Measurements from ENCODE around the gene RPL27. TPM values are rescaled to one million over a fixed set of nuclear protein-coding genes. Genes with fewer than 3 reads are reported as not detected.

Gene RPL27
- total RNA-seq, 1 donor from 2014 or later, result 1,032 TPM

DNA sequence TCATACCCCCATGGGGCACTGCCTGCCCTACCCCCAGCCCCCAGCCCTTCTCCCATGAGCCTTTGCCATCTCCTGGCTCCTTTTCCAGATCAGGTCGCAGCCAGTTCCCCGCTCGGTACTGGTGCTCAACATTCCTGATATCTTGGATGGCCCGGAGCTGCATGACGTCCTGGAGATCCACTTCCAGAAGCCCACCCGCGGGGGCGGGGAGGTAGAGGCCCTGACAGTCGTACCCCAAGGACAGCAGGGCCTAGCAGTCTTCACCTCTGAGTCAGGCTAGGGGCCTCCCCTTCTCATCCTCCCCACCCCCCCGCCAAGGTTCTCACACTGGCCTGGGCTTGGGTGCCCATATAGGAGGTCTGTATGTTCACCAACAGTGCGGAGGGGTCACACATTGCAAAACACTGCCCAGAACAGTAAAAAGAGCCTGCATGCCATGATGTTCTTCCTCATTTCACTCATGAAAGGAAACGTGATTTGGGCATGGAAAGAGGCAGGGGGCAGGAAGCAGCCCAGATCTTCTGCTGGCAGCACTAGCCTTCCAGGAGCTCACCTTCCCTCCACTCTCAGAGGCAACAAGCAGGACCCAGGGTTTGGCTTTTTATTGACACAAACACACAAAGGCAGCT is 15.9 kb downstream of the RPL27 start:
- Histone ChIP-seq H4K20me1 (ENCODE audit: insufficient read depth, low read length) (peaks cover 32% of the 10 kb centered on the region), H3K4me2 (ENCODE audit: low read length) (no peak overlapping the region), H3K4me3 (ENCODE audit: insufficient read depth, low read depth, low read length) (no peak overlapping the region), H3K9me3 (ENCODE audit: insufficient read depth, low read depth, low read length) (no peaks in the 10 kb centered on the region), H3K27me3 (ENCODE audit: insufficient read depth, low read length) (no peaks in the 10 kb centered on the region), H3K79me2 (ENCODE audit: insufficient read depth, low read length) (peaks cover 14% of the 10 kb centered on the region), H2AFZ (ENCODE audit: low read depth, low read length) (no peak overlapping the region), H3K9ac (ENCODE audit: low read length) (no peak overlapping the region), H3K36me3 (ENCODE audit: insufficient read depth, low read length) (peaks cover 8% of the 10 kb centered on the region), H3K4me1 (ENCODE audit: insufficient read depth, low read length) (peaks cover 5% of the 10 kb centered on the region), H3K27ac (ENCODE audit: low read depth, low read length) (no peak overlapping the region)
- TF ChIP-seq CTCF (IDR thresholded peaks at IDR 0.05; ENCODE audit: insufficient read depth, low read depth, low read length) (no peak), EZH2 (IDR thresholded peaks at IDR 0.05; ENCODE audit: insufficient read depth, low read length) (no peak)
- Mint-ChIP-seq H3K27ac (ENCODE audit: unreplicated experiment) (peak overlapping the region; percentile 66), H3K9me3 (ENCODE audit: unreplicated experiment) (no peaks in the 10 kb centered on the region), H3K4me3 (ENCODE audit: unreplicated experiment) (peak overlapping the region; percentile 34), H3K4me1 (ENCODE audit: low read depth, unreplicated experiment) (peaks cover 44% of the 10 kb centered on the region), H3K36me3 (ENCODE audit: low read depth, unreplicated experiment) (peaks cover 14% of the 10 kb centered on the region), H3K27me3 (ENCODE audit: low read depth, unreplicated experiment) (no peaks in the 10 kb centered on the region)
- no peak for FAIRE-seq
- DNase-seq (ENCODE audit: low read depth), result no peak

DNA sequence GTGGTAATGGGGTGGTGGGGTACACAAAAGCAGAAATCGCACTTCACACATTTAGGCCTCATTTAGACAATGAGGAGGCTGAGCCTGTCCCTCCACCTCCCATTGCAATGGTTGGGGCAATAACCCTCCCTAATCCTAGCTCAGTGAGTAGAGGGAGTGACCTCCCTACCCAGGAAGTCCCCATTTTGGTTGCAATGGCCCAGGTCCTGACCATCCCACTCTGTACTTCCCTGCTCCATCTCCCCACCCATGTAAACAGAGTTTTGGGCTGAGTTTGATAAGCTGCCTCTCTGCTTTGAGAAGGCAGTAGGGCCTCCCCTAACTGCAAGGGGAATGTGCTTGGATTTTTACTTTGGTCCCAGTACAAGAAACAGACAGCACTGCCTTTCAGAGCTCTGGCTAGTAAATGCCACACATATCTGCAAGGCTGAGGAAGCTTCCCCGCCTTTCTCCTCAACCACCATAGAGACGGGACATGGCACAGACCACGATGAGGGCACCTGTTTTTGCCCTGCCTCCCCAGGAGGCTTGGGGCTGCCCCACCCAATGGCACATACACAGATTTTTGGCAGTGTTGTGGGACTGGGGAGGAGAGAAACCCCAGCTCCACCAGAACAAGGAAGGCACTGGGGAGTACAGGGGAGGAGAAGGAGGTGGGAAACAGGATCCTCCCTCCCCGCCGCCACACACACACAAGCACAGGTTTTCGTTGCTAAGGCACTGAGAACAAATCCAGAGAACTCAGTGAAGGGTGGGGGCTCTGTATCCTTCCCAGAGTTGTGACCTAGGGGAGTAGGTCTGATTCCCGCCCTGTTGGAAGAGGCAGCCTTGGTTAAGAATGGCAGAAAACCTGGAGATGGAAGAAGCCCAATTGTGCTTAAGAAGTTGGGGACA is 16.7 kb downstream of the RPL27 start:
- Histone ChIP-seq H3K36me3 (ENCODE audit: insufficient read depth, low read length) (peaks cover 8% of the 10 kb centered on the region), H3K27me3 (ENCODE audit: insufficient read depth, low read length) (no peaks in the 10 kb centered on the region), H3K27ac (ENCODE audit: low read depth, low read length) (no peak overlapping the region), H4K20me1 (ENCODE audit: insufficient read depth, low read length) (peaks cover 32% of the 10 kb centered on the region), H3K4me1 (ENCODE audit: insufficient read depth, low read length) (peaks cover 10% of the 10 kb centered on the region), H3K9ac (ENCODE audit: low read length) (no peak overlapping the region), H3K9me3 (ENCODE audit: insufficient read depth, low read depth, low read length) (no peaks in the 10 kb centered on the region), H3K4me2 (ENCODE audit: low read length) (no peak overlapping the region), H2AFZ (ENCODE audit: low read depth, low read length) (no peak overlapping the region), H3K79me2 (ENCODE audit: insufficient read depth, low read length) (peaks cover 21% of the 10 kb centered on the region), H3K4me3 (ENCODE audit: insufficient read depth, low read depth, low read length) (no peak overlapping the region)
- TF ChIP-seq CTCF (IDR thresholded peaks at IDR 0.05; ENCODE audit: insufficient read depth, low read depth, low read length) (no peak), EZH2 (IDR thresholded peaks at IDR 0.05; ENCODE audit: insufficient read depth, low read length) (no peak)
- FAIRE-seq (no peak), DNase-seq (ENCODE audit: low read depth) (no peak)
- peaks cover 51% of the 10 kb centered on the region for H3K4me1 Mint-ChIP-seq (ENCODE audit: low read depth, unreplicated experiment)
- peak overlapping the region; percentile 27 for H3K4me3 Mint-ChIP-seq (ENCODE audit: unreplicated experiment)
- H3K27me3 Mint-ChIP-seq (ENCODE audit: low read depth, unreplicated experiment), result no peaks in the 10 kb centered on the region
- H3K36me3 Mint-ChIP-seq (ENCODE audit: low read depth, unreplicated experiment), result peaks cover 14% of the 10 kb centered on the region
- H3K27ac Mint-ChIP-seq (ENCODE audit: unreplicated experiment), result peak overlapping the region; percentile 66
- no peaks in the 10 kb centered on the region for H3K9me3 Mint-ChIP-seq (ENCODE audit: unreplicated experiment)
